NCI-H1417 treated with DMSO at 0.1 percent for 48 hours (cell line): ENCODE results near the gene P2RX4.
"Not testable (repeated sequence)": the region's sequence is repeated elsewhere in the genome, so short reads cannot be mapped to it uniquely, and the experiment has no call there.

Experiments
- DNase-seq: peaks from one replicate; lab custom pipeline; 2025; lab: John Stamatoyannopoulos, UW

P2RX4 gene

GRCh38 chr12:121278169-121279070, 68.5 kb downstream of the P2RX4 start:
- no peak for DNase-seq

GRCh38 chr12:121279071-121279375, 69.1 kb downstream of the P2RX4 start:
- no peak for DNase-seq

GRCh38 chr12:121279507-121279915, 69.6 kb downstream of the P2RX4 start:
- no peak for DNase-seq

GRCh38 chr12:121280531-121280930, 70.6 kb downstream of the P2RX4 start:
- not testable (repeated sequence) for DNase-seq

- DNase-seq: not testable (repeated sequence)
These were observed 71.2 kb downstream of the P2RX4 start for GRCh38 chr12:121281116-121281515.

- no peak for DNase-seq
These were observed 72.3 kb downstream of the P2RX4 start for GRCh38 chr12:121282072-121282742.

- DNase-seq: not testable (repeated sequence)
These were observed 73.0 kb downstream of the P2RX4 start for GRCh38 chr12:121282910-121283309.

GRCh38 chr12:121283388-121283787, 73.5 kb downstream of the P2RX4 start:
- DNase-seq: no peak
